Measurements from ENCODE around the gene PI3.
"Not testable (repeated sequence)": the region's sequence is repeated elsewhere in the genome, so short reads cannot be mapped to it uniquely, and the experiment has no call there.

Gene PI3, protein sequence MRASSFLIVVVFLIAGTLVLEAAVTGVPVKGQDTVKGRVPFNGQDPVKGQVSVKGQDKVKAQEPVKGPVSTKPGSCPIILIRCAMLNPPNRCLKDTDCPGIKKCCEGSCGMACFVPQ

DNA sequence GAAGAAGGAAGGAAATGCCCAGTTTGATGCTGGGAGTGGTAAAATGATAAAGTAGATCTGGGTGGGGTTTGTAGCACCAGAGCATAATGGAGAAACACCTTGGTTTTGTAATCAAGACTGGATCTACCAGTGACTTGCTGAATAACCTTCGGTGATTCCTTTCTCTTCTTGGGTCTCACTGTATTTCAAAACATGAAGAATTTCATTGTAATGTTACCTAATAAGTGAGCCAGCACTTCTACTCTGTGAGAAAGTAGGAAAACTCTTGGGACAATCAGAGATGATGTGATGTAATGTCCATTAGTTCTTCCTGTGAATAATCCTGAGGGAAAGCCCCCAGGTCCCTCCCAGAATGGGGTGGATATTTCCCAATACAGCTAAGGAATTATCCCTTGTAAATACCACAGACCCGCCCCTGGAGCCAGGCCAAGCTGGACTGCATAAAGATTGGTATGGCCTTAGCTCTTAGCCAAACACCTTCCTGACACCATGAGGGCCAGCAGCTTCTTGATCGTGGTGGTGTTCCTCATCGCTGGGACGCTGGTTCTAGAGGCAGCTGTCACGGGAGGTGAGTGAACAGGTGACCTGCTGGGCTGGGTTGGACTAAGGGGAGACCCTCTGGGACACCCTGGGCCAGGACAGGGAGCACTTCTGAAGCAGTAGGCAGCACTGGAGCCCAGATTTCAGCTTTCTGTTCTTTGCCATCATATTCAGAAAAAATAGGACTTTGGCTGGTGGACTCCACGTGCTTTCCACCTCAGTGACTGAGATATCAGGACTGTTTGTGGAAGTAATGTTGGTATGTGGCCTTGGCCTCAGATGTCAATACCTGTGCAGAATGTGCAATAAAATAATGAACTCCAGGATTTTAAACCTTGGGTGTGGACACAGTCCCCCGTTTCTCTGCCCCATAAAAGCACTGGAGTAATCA, at the start of gene PI3:
Gene PI3 (plus strand): TSS at position 469 of the 931 bp plus-strand sequence. CDS start 21 bp downstream, at position 490.
- no peak for FAIRE-seq

- no peak for FAIRE-seq
Measured at GRCh38 chr20:45128099-45128498, 46.6 kb upstream of the PI3 start.

GRCh38 chr20:45136911-45137310, 37.8 kb upstream of the PI3 start:
- FAIRE-seq: no peak

DNA sequence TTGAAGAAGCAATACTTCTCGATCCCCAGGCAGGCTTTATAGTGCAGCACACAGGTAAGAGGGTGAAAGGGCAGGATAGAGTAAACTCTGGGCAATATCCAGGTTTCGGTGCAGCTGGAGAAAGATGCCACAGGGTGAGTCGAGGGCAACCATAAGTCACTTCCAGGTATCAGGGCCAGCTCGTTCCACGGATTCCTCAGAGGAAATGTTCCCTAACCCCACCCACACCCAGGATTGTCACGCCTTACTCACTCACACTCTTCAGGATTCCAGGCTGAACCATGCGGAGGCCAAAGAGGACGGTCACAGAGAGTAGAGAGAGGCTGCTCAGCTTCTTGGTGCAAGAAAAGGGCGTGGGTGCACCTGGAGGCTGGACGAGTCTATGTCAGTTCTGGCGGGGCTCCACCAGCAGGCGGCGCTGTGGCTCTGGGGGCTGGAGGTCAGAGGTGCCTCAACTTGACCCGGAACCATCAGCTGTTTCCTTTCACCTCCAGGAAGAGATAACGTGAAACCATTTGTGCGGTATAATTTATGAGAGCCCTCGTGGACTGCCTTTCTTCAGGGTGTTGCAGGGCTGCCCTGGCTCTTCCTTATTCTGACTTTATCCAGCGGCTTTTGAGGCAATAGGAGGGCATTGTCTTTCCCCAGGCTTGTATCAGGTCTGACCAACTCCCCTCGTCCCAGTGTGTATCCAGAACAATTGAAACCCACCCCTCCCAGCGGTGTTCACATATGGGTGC, 36.0 kb upstream of the PI3 start:
- FAIRE-seq: no peak

DNA sequence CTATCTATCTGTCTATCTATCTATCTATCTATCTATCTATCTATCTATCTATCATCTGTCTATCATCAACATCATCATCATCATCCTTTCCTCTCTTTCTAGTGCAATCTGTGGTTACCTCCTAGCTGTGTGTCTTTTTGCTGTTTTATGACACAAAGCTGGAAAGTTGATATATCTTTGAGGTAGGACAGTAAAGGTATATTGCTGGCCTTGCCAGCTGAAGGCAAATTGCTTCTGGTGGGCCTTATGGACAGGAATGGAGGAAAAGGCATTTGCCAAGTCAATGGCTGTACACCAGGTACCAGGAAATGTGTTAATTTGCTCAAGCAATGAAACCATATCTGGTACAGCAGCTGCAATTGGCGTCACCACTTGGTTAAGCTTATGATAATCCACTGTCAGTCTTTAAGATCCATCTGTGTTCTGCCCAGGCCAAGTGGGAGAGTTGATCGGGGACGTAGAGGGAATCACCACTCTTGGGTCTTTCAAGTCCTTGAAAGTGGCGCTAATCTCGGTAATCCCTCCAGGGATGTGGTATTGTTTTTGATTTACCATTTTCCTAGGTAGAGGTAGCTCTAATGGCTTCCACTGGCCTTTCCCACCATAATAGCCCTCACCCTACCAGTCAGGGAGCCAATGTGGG, 34.8 kb upstream of the PI3 start:
- FAIRE-seq: not testable (repeated sequence)

GRCh38 chr20:45140836-45141235, 33.9 kb upstream of the PI3 start:
- FAIRE-seq: no peak

- FAIRE-seq: no peak
Measured at GRCh38 chr20:45149062-45149461, 25.6 kb upstream of the PI3 start.

- no peak for FAIRE-seq
Measured at GRCh38 chr20:45152405-45152804, 22.3 kb upstream of the PI3 start.

DNA sequence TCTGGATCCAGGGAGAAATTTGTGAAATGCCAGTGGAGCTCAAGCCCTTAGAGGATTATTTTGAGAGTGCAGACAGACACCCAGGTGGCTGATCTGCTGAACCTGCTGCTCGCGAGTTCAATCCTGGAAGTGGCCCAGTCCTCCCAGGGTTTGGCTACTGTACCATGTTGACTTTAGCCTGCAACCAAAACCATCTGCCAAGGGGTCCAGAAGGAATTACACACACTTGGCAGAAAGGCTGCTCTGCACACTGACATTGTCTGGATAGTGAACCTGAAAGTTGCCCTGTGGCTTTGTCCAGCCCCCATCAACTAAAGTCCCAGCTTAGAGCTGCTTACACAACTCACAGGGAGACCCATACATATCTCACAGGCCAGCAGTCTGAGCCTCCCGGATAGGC, 21.6 kb upstream of the PI3 start:
- FAIRE-seq: no peak

GRCh38 chr20:45153752-45154151, 20.9 kb upstream of the PI3 start:
- FAIRE-seq: no peak

DNA sequence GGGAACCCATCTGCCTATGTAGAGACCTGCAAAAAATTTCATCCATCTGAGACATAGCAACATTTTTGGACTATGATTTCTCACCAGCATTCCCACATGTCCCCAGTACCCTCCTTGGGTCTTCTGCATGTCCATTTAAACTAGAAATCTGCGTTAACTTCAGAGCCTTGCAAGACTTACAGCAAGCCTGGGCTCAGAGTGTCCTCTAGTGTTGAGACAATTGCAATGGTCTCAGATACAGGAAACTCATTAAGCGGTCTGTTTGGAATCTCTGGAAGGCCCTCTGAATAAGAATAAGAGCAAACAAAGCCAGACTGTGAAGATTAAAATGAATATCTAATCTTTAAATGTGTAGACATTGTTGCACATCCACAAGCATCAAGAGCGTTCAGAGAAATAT, 20.5 kb upstream of the PI3 start:
- no peak for FAIRE-seq

GRCh38 chr20:45154794-45155193, 19.9 kb upstream of the PI3 start:
- FAIRE-seq: not testable (repeated sequence)

DNA sequence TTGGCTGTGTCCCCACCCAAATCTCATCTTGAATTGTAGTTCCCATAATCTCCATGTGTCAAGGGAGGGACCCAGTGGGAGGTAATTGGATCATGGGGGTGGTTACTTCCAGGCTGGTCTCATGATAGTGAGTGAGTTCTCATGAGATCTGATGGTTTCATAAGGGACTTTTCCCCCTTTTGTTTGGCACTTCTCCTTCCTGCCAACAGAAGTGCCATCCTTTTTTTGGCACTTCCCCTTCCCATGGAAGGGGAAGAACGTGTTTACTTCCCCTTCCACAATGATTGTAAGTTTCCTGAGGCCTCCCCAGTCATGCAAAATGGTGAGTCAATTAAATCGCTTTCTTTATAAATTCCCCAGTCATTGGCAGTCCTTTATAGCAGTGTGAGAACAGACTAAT, 18.0 kb upstream of the PI3 start:
- FAIRE-seq: no peak

DNA sequence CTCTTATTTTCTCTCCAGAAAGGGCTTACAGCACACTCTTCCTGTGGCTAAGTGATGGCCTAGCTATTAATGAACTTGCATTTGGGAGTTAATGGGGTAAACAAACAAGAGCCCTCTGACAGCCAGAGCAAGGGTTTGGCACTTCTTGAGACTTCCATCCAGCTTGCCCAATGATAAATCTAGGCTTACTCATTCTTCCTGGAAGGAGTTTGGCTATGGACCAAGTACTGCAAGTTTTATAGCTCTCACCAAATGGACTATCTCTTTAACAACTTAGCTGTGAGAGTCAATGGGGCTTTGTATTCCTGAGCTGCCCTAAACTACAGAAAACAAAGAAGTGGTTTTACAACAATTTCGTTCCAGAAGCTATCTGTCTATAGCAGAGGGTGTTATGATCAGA, 16.7 kb upstream of the PI3 start:
- no peak for FAIRE-seq

DNA sequence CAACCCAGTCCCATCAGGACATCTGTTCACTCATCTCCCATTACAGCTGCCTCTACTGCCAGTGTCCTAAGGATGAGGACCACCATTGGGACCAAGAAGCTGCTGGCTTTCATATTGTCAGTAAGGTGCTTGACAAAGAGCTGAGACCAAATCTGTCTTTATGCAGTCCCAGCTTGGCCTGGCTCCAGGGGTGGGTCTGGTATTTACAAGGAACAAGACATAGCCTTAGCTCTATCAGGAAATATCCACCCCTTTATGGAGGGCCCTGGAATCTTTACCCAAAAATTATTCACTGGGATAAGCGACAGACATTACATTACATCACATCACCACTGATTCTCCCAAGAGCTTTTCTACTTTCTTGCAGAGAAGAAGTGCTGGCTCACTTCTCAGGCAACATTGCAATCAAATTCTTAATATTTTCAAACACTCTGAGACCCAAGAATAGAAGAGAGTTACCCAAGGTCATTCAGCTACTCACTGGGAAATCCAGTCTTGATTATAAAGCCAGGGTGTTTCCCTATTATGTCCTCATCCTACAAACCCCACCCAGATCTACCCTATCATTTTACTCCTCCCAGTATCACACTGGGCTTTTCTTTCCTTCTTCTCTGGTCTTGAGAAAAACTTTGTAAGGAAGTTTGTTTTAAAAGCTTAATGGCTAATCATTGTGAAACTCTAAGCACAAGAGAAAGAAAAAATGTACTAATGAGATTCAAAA, 11.5 kb upstream of the PI3 start:
- FAIRE-seq: no peak

GRCh38 chr20:45164906-45165305, 9.8 kb upstream of the PI3 start:
- FAIRE-seq: no peak

DNA sequence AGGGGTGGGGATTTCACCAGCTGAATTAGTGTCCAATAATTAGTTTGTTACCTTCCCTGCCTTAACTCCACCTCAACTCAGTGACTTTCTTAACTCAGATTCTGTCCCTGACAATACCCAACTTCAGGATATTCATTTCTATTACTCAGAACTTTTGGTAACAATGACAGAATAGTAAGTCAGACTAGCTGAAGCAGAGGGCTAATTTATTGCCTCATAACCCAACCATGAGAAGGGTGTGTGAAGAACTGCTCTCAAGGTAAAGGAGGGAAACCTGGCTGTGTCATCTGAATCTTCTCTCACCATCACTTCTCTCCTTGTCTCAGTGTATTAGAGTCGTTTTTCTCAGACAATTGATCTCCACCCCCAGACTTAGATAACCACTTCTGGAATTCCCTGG, 1.2 kb upstream of the PI3 start:
- FAIRE-seq: no peak

DNA sequence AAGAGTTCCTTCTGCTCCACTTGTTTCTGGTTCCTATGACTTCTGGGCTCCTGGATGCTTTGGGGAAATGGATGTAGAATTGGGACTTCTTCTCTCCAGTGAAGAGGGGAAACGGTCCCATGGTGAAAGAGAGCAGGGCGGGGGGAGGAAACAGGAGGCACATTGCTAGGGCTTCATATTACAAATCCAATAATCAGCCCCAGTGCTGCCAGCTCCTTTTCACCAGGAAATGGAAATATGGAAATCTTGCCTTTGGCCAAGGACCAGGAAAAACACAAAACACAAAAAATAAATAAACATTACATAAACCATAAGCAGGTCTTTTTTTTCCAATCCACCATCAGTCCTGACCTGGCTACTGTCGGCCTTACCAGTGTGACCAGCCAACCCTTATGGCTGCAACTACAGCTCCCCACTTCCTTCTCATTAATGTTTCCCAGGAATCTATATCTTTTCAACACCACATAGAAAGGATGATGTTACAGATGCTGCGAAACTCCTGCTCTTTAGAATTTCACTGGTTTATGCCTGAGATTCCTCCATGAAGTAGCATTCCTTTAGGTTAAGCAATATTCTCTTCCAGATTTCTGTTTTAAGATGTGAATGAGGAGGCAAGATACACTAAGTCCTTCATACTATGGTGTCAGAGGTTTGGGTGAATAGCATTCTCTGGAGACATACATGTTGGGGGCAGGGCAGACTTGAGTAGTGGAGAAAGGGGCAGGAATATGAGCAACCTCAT, 2.0 kb downstream of the PI3 start:
- no peak for FAIRE-seq

GRCh38 chr20:45179166-45179565, 4.5 kb downstream of the PI3 start:
- FAIRE-seq: no peak

DNA sequence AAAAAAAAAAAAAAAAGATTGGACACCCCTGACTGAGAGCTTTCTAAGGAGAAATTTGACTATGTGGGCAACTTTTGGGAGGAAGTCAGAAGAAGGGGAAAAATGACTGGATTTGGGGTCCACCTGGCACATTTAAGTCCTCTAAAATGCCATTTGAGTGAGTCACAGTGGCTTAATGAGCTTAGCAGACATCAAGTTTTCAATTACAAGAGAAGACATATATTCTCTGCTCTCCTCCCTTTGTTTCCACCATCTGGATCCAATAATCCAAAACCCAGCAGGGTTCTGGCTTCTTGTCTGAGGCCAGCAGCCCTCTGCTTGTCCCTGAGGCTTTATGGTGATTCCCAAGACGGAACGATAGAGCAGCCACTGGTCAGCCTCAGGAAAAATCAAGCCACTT, 6.9 kb downstream of the PI3 start:
- FAIRE-seq: no peak

- no peak for FAIRE-seq
Measured at GRCh38 chr20:45183084-45183483, 8.4 kb downstream of the PI3 start.

DNA sequence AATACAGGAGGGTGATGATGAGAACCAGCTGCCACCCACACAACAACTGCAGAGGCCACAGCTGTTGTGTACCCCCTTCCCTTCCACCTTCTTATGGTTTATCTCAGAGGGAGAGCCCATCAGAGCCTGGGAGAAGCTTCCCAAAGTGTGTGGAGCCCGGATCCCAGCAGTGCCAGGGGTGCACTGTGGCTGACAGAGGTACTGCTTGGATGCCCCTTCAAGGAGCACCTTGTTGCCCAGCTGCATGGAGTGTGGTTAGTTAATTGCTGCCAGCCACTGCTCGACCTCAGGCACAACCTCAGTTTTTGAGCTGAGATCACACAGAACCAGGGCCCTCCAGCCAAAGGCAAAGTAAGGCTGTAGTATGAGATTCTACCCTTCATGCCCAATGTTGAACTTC, 13.0 kb downstream of the PI3 start:
- no peak for FAIRE-seq
